WI38 (cell line): ENCODE measurements around the gene MEGF6.
A peak's percentile ranks its signal among the peaks of the same experiment; 100 is the strongest.

Experiments
- H3K4me3 ChIP-seq: 2 replicates; pipeline ENCODE4 v1.5.1; 2011; ENCODE audit warnings: low read depth, mild to moderate bottlenecking, control low read depth, low read length
- TF ChIP-seq, protein P1 (sequence below): IDR thresholded peaks from 2 replicates; pipeline ENCODE4 v1.5.1; 2012; ENCODE audit warnings: low read depth, mild to moderate bottlenecking, control low read depth, low read length

MEGF6 gene

DNA sequence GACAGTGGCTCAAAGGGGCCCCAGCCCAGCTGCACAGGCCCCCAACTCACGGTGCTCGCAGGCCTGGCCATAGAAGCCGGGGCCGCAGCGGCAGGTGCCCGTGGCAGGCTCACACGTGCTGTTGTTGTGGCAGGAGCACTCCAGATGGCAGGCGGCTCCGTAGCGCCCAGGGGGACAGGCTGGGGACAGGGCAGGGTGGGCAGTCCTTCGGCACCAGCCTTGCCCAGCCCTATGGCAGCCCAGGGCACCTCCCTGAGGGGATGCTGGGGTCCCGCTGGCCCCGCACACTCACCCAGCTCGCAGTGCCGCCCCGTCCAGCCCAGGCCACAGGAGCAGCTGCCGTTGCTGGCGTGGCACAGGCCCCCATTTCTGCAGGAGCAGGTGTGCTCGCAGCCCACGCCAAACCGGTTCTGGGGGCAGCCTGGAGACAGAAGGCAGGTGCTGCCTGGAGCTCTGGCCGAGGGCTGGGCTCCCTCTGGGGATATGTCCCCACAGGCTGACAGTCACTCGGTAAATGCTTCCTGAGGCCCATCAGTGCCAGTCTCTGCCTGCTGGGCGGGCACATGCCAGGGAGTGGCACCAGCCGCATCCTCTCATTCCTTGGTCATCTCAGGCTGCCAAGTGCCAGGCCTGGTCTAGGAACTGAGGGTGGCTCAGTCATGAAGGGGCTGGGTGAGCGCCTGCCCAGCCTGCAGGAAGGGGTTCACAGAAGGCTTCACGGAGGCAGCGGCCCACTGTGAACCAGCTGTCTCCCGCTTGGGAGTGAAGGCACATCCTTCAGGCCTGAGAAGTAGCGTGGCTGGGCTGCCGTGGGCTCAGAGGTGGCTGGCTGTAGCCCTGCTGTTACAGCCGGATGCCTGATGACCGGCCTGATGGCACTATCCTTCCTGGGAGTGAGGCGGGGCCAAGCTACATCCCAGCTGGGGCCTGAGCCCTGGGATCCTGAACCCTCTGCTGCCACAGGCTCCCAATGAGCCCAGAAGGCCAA is 116.7 kb downstream of the MEGF6 start:
- H3K4me3 ChIP-seq = no peak overlapping the region
- TF ChIP-seq, protein P1, sequence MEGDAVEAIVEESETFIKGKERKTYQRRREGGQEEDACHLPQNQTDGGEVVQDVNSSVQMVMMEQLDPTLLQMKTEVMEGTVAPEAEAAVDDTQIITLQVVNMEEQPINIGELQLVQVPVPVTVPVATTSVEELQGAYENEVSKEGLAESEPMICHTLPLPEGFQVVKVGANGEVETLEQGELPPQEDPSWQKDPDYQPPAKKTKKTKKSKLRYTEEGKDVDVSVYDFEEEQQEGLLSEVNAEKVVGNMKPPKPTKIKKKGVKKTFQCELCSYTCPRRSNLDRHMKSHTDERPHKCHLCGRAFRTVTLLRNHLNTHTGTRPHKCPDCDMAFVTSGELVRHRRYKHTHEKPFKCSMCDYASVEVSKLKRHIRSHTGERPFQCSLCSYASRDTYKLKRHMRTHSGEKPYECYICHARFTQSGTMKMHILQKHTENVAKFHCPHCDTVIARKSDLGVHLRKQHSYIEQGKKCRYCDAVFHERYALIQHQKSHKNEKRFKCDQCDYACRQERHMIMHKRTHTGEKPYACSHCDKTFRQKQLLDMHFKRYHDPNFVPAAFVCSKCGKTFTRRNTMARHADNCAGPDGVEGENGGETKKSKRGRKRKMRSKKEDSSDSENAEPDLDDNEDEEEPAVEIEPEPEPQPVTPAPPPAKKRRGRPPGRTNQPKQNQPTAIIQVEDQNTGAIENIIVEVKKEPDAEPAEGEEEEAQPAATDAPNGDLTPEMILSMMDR = no peak

GRCh38 chr1:3492545-3493246 is 118.6 kb downstream of the MEGF6 start:
- no peak overlapping the region for H3K4me3 ChIP-seq
- TF ChIP-seq, protein P1 = no peak

- TF ChIP-seq, protein P1 = peak; percentile 95
These were observed 119.7 kb downstream of the MEGF6 start for GRCh38 chr1:3491291-3492246.

GRCh38 chr1:3490046-3490745 is 121.1 kb downstream of the MEGF6 start:
- TF ChIP-seq, protein P1 = no peak
- H3K4me3 ChIP-seq = no peak overlapping the region

More at GRCh38 chr1:3491291-3492246, 119.7 kb downstream of the MEGF6 start:
- H3K4me3 ChIP-seq = no peak overlapping the region

DNA sequence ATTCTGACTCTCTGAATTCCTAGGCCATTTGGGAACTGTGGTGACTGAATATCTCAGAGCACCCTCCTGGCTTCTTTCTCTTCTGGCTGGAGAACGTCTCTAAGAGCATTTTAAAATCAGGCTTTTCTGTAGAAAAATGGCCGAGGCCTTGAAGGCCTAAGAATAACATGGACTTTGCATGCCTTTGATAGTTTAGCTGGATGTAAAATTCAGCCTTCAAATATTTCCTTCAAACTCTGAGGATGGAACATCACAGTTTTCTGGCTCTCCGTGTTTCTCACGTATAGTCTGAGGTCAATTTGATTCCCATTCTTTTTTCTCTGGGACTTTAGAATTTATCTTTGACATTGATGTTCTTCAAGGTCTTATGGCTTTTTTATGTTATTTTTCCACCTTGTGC is 122.9 kb downstream of the MEGF6 start:
- no peak overlapping the region for H3K4me3 ChIP-seq
- TF ChIP-seq, protein P1 = no peak

GRCh38 chr1:3485016-3485415 is 126.3 kb downstream of the MEGF6 start:
- TF ChIP-seq, protein P1 = no peak
- no peak overlapping the region for H3K4me3 ChIP-seq
